ENCODE data around the gene SGMS1. TPM values are rescaled to one million over a fixed set of nuclear protein-coding genes. Genes with fewer than 3 reads are reported as not detected.
"Not testable (repeated sequence)": the region's sequence is repeated elsewhere in the genome, so short reads cannot be mapped to it uniquely, and the experiment has no call there.

SGMS1 gene
- total RNA-seq, 1 donor from 2014 or later: 128 TPM

GRCh38 chr10:50506861-50507573 is 116.7 kb downstream of the SGMS1 start:
- intact Hi-C loops (cut with DNase I): no loop called here
- H3K27me3 ChIP-seq: no peaks in the 10 kb centered on the region
- H3K4me1 ChIP-seq: peaks cover 0 to under 1% of the 10 kb centered on the region in 2 donors
- H3K27ac ChIP-seq: no peak overlapping the region
- H3K4me3 ChIP-seq: no peak overlapping the region
- H3K9me3 ChIP-seq: no peaks in the 10 kb centered on the region
- DNase-seq (ENCODE audit: low spot score in 2 of 2): no peak
- TF ChIP-seq CTCF (IDR thresholded peaks at IDR 0.05): no peak
- no peaks in the 10 kb centered on the region for H3K36me3 ChIP-seq

GRCh38 chr10:50504389-50504788 is 119.4 kb downstream of the SGMS1 start:
- peaks cover 0 to 8% of the 10 kb centered on the region in 2 donors for H3K4me1 ChIP-seq
- TF ChIP-seq CTCF (IDR thresholded peaks at IDR 0.05): no peak
- no peaks in the 10 kb centered on the region for H3K27me3 ChIP-seq
- H3K9me3 ChIP-seq: no peaks in the 10 kb centered on the region
- intact Hi-C loops (cut with DNase I): no loop called here
- no peak overlapping the region for H3K4me3 ChIP-seq
- DNase-seq (ENCODE audit: low spot score in 2 of 2): no peak
- no peak overlapping the region for H3K27ac ChIP-seq
- no peaks in the 10 kb centered on the region for H3K36me3 ChIP-seq

- H3K4me3 ChIP-seq: no peak overlapping the region
- no peak overlapping the region for H3K27ac ChIP-seq
- no peak for TF ChIP-seq CTCF (IDR thresholded peaks at IDR 0.05)
- no peaks in the 10 kb centered on the region for H3K36me3 ChIP-seq
- no peaks in the 10 kb centered on the region for H3K27me3 ChIP-seq
- DNase-seq (ENCODE audit: low spot score in 2 of 2): no peak
- no peaks in the 10 kb centered on the region for H3K9me3 ChIP-seq
- intact Hi-C loops (cut with DNase I): no loop called here
- peaks cover 0 to 8% of the 10 kb centered on the region in 2 donors for H3K4me1 ChIP-seq
Observed at GRCh38 chr10:50503661-50504320, 120.0 kb downstream of the SGMS1 start.

- H3K27ac ChIP-seq; H3K4me1 ChIP-seq; H3K36me3 ChIP-seq; H3K9me3 ChIP-seq; H3K27me3 ChIP-seq; intact Hi-C loops (cut with DNase I); DNase-seq (ENCODE audit: low spot score in 2 of 2); H3K4me3 ChIP-seq: not testable (repeated sequence)
Observed at GRCh38 chr10:50503156-50503555, 120.6 kb downstream of the SGMS1 start.

- no peak for TF ChIP-seq CTCF (IDR thresholded peaks at IDR 0.05)
- no peak overlapping the region for H3K27ac ChIP-seq
- intact Hi-C loops (cut with DNase I): no loop called here
Observed at GRCh38 chr10:50501924-50502452, 121.8 kb downstream of the SGMS1 start.

GRCh38 chr10:50501478-50501877 is 122.3 kb downstream of the SGMS1 start:
- H3K4me3 ChIP-seq: no peak overlapping the region
- intact Hi-C loops (cut with DNase I): no loop called here
- no peak overlapping the region for H3K27ac ChIP-seq
- H3K4me1 ChIP-seq: peaks cover 0 to 11% of the 10 kb centered on the region in 2 donors
- H3K36me3 ChIP-seq: no peaks in the 10 kb centered on the region
- no peaks in the 10 kb centered on the region for H3K27me3 ChIP-seq
- no peak for DNase-seq (ENCODE audit: low spot score in 2 of 2)
- H3K9me3 ChIP-seq: no peaks in the 10 kb centered on the region
- TF ChIP-seq CTCF (IDR thresholded peaks at IDR 0.05): no peak

More at GRCh38 chr10:50501924-50502452, 121.8 kb downstream of the SGMS1 start:
- no peak for DNase-seq (ENCODE audit: low spot score in 2 of 2)
- Histone ChIP-seq H3K4me1 (peaks cover 0 to 11% of the 10 kb centered on the region in 2 donors), H3K27me3 (no peaks in the 10 kb centered on the region), H3K36me3 (no peaks in the 10 kb centered on the region), H3K4me3 (no peak overlapping the region), H3K9me3 (no peaks in the 10 kb centered on the region)

All from ascending aorta (tissue), 2 donors.